Measurements from ENCODE around the gene RPRD2.

- TF ChIP-seq, protein P1, sequence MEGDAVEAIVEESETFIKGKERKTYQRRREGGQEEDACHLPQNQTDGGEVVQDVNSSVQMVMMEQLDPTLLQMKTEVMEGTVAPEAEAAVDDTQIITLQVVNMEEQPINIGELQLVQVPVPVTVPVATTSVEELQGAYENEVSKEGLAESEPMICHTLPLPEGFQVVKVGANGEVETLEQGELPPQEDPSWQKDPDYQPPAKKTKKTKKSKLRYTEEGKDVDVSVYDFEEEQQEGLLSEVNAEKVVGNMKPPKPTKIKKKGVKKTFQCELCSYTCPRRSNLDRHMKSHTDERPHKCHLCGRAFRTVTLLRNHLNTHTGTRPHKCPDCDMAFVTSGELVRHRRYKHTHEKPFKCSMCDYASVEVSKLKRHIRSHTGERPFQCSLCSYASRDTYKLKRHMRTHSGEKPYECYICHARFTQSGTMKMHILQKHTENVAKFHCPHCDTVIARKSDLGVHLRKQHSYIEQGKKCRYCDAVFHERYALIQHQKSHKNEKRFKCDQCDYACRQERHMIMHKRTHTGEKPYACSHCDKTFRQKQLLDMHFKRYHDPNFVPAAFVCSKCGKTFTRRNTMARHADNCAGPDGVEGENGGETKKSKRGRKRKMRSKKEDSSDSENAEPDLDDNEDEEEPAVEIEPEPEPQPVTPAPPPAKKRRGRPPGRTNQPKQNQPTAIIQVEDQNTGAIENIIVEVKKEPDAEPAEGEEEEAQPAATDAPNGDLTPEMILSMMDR (conservative IDR thresholded peaks at IDR 0.05): no peak
- TF ChIP-seq EZH2 (IDR thresholded peaks at IDR 0.05; ENCODE audit: low read depth): no peak
Measured at GRCh38 chr1:150420560-150421265, 56.8 kb downstream of the RPRD2 start.
